Memory B cell (primary cell): ENCODE measurements around the gene SPRED2.
"Not testable (repeated sequence)": the region's sequence is repeated elsewhere in the genome, so short reads cannot be mapped to it uniquely, and the experiment has no call there.

Source experiments
- ATAC-seq: fragments of 150-1000 bp; cut with Tn5 transposase; 2 replicates; pipeline ENCODE4 v1.10.0; 2021; ENCODE audit warnings: low read depth, mild to moderate bottlenecking, moderate library complexity
- DNase-seq, 2 donors: peaks; one replicate each; pipeline ENCODE4 v3.0.0; 2022; ENCODE audit warnings: low spot score in 2 of 2
- H3K27ac Mint-ChIP-seq: one replicate; pipeline ENCODE4 v1.8.0; 2022; ENCODE audit warnings: mild to moderate bottlenecking, moderate library complexity, mixed read lengths
- H3K27me3 Mint-ChIP-seq: one replicate; pipeline ENCODE4 v1.8.0; 2022; ENCODE audit warnings: mixed read lengths
- H3K36me3 Mint-ChIP-seq: one replicate; pipeline ENCODE4 v1.8.0; 2022; ENCODE audit warnings: mild to moderate bottlenecking, mixed read lengths
- H3K4me1 Mint-ChIP-seq: one replicate; pipeline ENCODE4 v1.8.0; 2022; ENCODE audit warnings: mixed read lengths
- H3K4me3 Mint-ChIP-seq: one replicate; pipeline ENCODE4 v1.8.0; 2022; ENCODE audit warnings: mild to moderate bottlenecking, moderate library complexity, mixed read lengths
- H3K9me3 Mint-ChIP-seq: one replicate; pipeline ENCODE4 v1.8.0; 2022; ENCODE audit warnings: mixed read lengths

Gene SPRED2

GRCh38 chr2:65351234-65351947, 81.0 kb downstream of the SPRED2 start:
- no peak for ATAC-seq
- Mint-ChIP-seq H3K4me3 (no peak overlapping the region), H3K27me3 (peaks cover 26% of the 10 kb centered on the region), H3K36me3 (peaks cover 13% of the 10 kb centered on the region), H3K27ac (no peak overlapping the region), H3K4me1 (peaks cover 2% of the 10 kb centered on the region), H3K9me3 (no peaks in the 10 kb centered on the region)
- DNase-seq, result no peak

GRCh38 chr2:65350651-65351056, 81.7 kb downstream of the SPRED2 start:
- H3K4me1 Mint-ChIP-seq, result peaks cover 2% of the 10 kb centered on the region
- DNase-seq, result no peak
- no peaks in the 10 kb centered on the region for H3K9me3 Mint-ChIP-seq

GRCh38 chr2:65349863-65350262, 82.5 kb downstream of the SPRED2 start:
- Mint-ChIP-seq H3K27me3 (peaks cover 28% of the 10 kb centered on the region), H3K36me3 (peaks cover 15% of the 10 kb centered on the region), H3K4me3 (no peak overlapping the region), H3K4me1 (peaks cover 2% of the 10 kb centered on the region), H3K9me3 (no peaks in the 10 kb centered on the region), H3K27ac (no peak overlapping the region)
- DNase-seq, result no peak
- ATAC-seq, result no peak

More at GRCh38 chr2:65350651-65351056, 81.7 kb downstream of the SPRED2 start:
- ATAC-seq, result peak; percentile 39
- Mint-ChIP-seq H3K36me3 (peaks cover 15% of the 10 kb centered on the region), H3K27ac (no peak overlapping the region), H3K27me3 (peaks cover 28% of the 10 kb centered on the region), H3K4me3 (no peak overlapping the region)

GRCh38 chr2:65347913-65348312, 84.5 kb downstream of the SPRED2 start:
- H3K27me3 Mint-ChIP-seq, result peaks cover 24% of the 10 kb centered on the region
- H3K27ac Mint-ChIP-seq, result no peak overlapping the region
- H3K4me1 Mint-ChIP-seq, result no peaks in the 10 kb centered on the region
- no peaks in the 10 kb centered on the region for H3K9me3 Mint-ChIP-seq
- DNase-seq (no peak), ATAC-seq (no peak)
- H3K4me3 Mint-ChIP-seq, result no peak overlapping the region
- H3K36me3 Mint-ChIP-seq, result peaks cover 15% of the 10 kb centered on the region

- Mint-ChIP-seq H3K27ac (no peak overlapping the region), H3K27me3 (peaks cover 27% of the 10 kb centered on the region), H3K36me3 (peaks cover 15% of the 10 kb centered on the region), H3K4me3 (no peak overlapping the region), H3K9me3 (no peaks in the 10 kb centered on the region), H3K4me1 (no peaks in the 10 kb centered on the region)
- no peak for ATAC-seq
- no peak for DNase-seq
Measured at GRCh38 chr2:65345631-65346030, 86.8 kb downstream of the SPRED2 start.

- Mint-ChIP-seq H3K27me3 (peaks cover 29% of the 10 kb centered on the region), H3K36me3 (peaks cover 15% of the 10 kb centered on the region), H3K4me3 (no peak overlapping the region), H3K9me3 (no peaks in the 10 kb centered on the region), H3K27ac (no peak overlapping the region), H3K4me1 (no peaks in the 10 kb centered on the region)
- no peak for ATAC-seq
- no peak for DNase-seq
Measured at GRCh38 chr2:65344689-65345088, 87.7 kb downstream of the SPRED2 start.

- no peak for DNase-seq
- peaks cover 29% of the 10 kb centered on the region for H3K27me3 Mint-ChIP-seq
- no peaks in the 10 kb centered on the region for H3K4me1 Mint-ChIP-seq
- H3K4me3 Mint-ChIP-seq, result no peak overlapping the region
- H3K36me3 Mint-ChIP-seq, result peaks cover 15% of the 10 kb centered on the region
- no peaks in the 10 kb centered on the region for H3K9me3 Mint-ChIP-seq
- ATAC-seq, result no peak
- H3K27ac Mint-ChIP-seq, result no peak overlapping the region
Measured at GRCh38 chr2:65344182-65344581, 88.2 kb downstream of the SPRED2 start.

GRCh38 chr2:65343386-65343785, 89.0 kb downstream of the SPRED2 start:
- H3K27ac Mint-ChIP-seq, result no peak overlapping the region
- no peak overlapping the region for H3K4me3 Mint-ChIP-seq
- no peak for DNase-seq
- ATAC-seq, result no peak
- no peaks in the 10 kb centered on the region for H3K4me1 Mint-ChIP-seq
- peaks cover 15% of the 10 kb centered on the region for H3K36me3 Mint-ChIP-seq
- H3K27me3 Mint-ChIP-seq, result peaks cover 29% of the 10 kb centered on the region
- H3K9me3 Mint-ChIP-seq, result no peaks in the 10 kb centered on the region

- no peak overlapping the region for H3K4me3 Mint-ChIP-seq
- no peaks in the 10 kb centered on the region for H3K4me1 Mint-ChIP-seq
- peaks cover 8% of the 10 kb centered on the region for H3K27me3 Mint-ChIP-seq
- ATAC-seq (no peak), DNase-seq (no peak)
- no peak overlapping the region for H3K27ac Mint-ChIP-seq
- no peaks in the 10 kb centered on the region for H3K9me3 Mint-ChIP-seq
- no peaks in the 10 kb centered on the region for H3K36me3 Mint-ChIP-seq
Measured at GRCh38 chr2:65340898-65341681, 91.3 kb downstream of the SPRED2 start.

- Mint-ChIP-seq H3K4me1 (no peaks in the 10 kb centered on the region), H3K27me3 (peaks cover 8% of the 10 kb centered on the region), H3K27ac (no peak overlapping the region), H3K36me3 (no peaks in the 10 kb centered on the region), H3K4me3 (no peak overlapping the region), H3K9me3 (no peaks in the 10 kb centered on the region)
- DNase-seq, result no peak
- no peak for ATAC-seq
Measured at GRCh38 chr2:65339648-65340047, 92.8 kb downstream of the SPRED2 start.

- not testable (repeated sequence) for H3K36me3 Mint-ChIP-seq, H3K4me3 Mint-ChIP-seq, H3K9me3 Mint-ChIP-seq, ATAC-seq, H3K4me1 Mint-ChIP-seq, H3K27me3 Mint-ChIP-seq, DNase-seq, H3K27ac Mint-ChIP-seq
Measured at GRCh38 chr2:65338830-65339495, 93.4 kb downstream of the SPRED2 start.

- DNase-seq, H3K9me3 Mint-ChIP-seq, H3K36me3 Mint-ChIP-seq, H3K27me3 Mint-ChIP-seq, H3K27ac Mint-ChIP-seq, H3K4me3 Mint-ChIP-seq, H3K4me1 Mint-ChIP-seq, ATAC-seq: not testable (repeated sequence)
Measured at GRCh38 chr2:65337915-65338314, 94.5 kb downstream of the SPRED2 start.

GRCh38 chr2:65334714-65335113, 97.7 kb downstream of the SPRED2 start:
- ATAC-seq, result no peak
- no peaks in the 10 kb centered on the region for H3K9me3 Mint-ChIP-seq
- H3K27me3 Mint-ChIP-seq, result peaks cover 7% of the 10 kb centered on the region
- DNase-seq, result no peak
- no peak overlapping the region for H3K27ac Mint-ChIP-seq
- no peaks in the 10 kb centered on the region for H3K36me3 Mint-ChIP-seq
- no peaks in the 10 kb centered on the region for H3K4me1 Mint-ChIP-seq
- no peak overlapping the region for H3K4me3 Mint-ChIP-seq

- no peak overlapping the region for H3K4me3 Mint-ChIP-seq
- H3K36me3 Mint-ChIP-seq, result no peaks in the 10 kb centered on the region
- H3K9me3 Mint-ChIP-seq, result no peaks in the 10 kb centered on the region
- no peak for DNase-seq
- H3K27me3 Mint-ChIP-seq, result peaks cover 7% of the 10 kb centered on the region
- ATAC-seq, result no peak
- H3K4me1 Mint-ChIP-seq, result no peaks in the 10 kb centered on the region
- H3K27ac Mint-ChIP-seq, result no peak overlapping the region
Measured at GRCh38 chr2:65331336-65332025, 100.9 kb downstream of the SPRED2 start.
